ENCODE results near the gene CPSF6.
"Not testable (repeated sequence)": the region's sequence is repeated elsewhere in the genome, so short reads cannot be mapped to it uniquely, and the experiment has no call there.

CPSF6 gene, protein sequence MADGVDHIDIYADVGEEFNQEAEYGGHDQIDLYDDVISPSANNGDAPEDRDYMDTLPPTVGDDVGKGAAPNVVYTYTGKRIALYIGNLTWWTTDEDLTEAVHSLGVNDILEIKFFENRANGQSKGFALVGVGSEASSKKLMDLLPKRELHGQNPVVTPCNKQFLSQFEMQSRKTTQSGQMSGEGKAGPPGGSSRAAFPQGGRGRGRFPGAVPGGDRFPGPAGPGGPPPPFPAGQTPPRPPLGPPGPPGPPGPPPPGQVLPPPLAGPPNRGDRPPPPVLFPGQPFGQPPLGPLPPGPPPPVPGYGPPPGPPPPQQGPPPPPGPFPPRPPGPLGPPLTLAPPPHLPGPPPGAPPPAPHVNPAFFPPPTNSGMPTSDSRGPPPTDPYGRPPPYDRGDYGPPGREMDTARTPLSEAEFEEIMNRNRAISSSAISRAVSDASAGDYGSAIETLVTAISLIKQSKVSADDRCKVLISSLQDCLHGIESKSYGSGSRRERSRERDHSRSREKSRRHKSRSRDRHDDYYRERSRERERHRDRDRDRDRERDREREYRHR

DNA sequence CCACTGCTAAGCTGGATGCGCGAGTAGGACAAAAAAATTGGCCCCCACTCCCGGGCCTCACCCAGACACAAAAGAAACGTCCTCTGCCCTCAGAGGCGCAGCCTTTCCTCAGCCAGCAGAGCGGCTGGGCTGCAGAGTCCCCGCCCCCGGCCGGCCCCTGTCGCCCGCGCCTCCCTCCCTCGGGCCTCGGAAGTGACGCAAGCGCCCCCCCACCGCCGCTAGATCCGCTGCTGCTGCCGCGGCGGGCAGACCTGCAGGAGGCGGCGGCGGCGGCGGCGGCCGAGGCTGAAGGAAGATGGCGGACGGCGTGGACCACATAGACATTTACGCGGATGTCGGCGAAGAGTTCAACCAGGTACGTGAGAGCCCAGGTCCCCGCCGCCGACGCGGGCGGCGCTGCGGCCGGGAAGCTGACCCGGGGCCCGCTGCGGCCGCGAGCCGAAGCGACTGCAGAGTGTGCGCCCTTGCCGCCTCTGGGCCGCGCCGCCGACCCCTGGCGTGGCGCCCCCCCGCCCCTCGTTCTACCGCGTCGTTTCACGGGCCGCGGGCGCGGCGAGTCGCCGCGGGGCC, at the start of gene CPSF6:
TSS of gene CPSF6 (plus strand) at position 218 of the 570 bp plus-strand sequence. CDS start at position 296, 78 bp downstream.
- H3K4me1 Mint-ChIP-seq (ENCODE audit: low read depth) = peaks cover 47% of the 10 kb centered on the region
- H3K4me3 Mint-ChIP-seq = peak within 1 kb of the TSS; percentile 100
- no peaks in the 10 kb centered on the region for H3K9me3 Mint-ChIP-seq
- H3K36me3 Mint-ChIP-seq (ENCODE audit: low read depth) = peaks cover 32% of the 10 kb centered on the region
- peak within 1 kb of the TSS; percentile 100 for H3K27ac Mint-ChIP-seq
- H3K27me3 Mint-ChIP-seq = no peaks in the 10 kb centered on the region

DNA sequence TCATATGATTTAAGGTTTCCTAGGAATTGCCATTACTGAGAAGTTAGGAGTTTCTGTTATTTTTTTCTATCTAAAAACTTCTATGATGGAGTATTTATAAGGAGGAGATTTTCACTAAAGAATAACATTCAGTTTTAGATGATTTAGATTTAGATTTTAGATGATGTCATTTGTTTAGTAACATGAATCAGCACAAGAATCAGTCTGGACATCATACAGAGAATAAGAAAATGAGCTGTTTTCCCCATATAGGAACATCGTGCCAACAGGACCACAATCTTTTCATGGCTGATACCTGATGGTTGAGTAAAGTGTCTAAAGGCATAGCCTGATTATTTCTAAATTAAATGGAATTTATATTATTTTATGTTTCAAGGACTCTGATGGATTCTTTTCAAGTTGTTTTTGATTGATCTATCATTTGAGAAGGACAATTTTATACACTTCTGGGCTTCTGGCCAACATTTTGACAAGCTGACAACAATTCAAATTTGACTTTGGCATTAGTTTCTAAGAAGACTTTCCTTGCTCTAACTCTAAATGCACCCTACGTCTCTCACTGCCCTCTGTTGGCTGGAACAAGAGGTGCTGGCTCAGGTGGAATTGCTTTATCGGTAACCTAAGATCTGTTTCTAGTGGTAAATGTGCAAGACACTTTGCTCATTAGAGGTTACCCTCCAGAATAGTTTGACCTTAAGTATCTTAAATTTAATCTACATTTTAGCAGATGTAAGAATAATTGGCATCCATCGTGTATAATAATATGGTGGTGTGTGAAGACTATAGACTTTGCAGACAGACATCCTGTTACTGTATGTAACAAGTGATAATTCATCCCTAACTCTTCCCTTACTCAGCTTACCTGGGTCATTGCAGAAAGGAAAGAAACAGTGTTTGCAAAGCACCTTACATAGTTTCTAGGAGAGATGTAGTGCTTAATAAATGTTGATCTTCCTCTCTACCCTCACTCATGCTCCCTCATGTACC, 42.8 kb upstream of the CPSF6 start:
- peaks cover 46% of the 10 kb centered on the region for H3K9me3 Mint-ChIP-seq
- H3K4me1 Mint-ChIP-seq (ENCODE audit: low read depth) = no peaks in the 10 kb centered on the region
- H3K4me3 Mint-ChIP-seq = no peak overlapping the region
- no peak overlapping the region for H3K27ac Mint-ChIP-seq
- peaks cover 8% of the 10 kb centered on the region for H3K27me3 Mint-ChIP-seq
- H3K36me3 Mint-ChIP-seq (ENCODE audit: low read depth) = peaks cover 23% of the 10 kb centered on the region

DNA sequence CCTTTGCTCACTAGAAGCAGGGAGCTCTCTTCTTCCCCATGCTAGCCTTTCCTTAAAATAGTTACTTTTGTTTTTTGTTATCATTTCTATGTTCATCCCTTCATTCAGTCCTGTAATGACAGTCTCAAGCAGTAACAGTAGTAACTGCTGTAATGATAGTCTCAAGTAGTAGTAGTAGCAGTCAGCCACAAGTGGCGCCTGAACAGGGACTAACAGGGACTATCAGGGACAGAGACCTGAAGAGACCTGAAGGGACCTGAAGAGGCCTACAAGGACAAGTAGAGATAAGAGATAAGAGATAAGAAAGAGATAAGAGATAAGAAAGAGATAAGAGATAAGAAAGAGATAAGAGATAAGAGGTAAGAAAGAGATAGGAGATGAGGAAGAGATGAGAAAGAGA, 39.4 kb upstream of the CPSF6 start:
- H3K4me3 Mint-ChIP-seq; H3K27ac Mint-ChIP-seq; H3K27me3 Mint-ChIP-seq; H3K4me1 Mint-ChIP-seq (ENCODE audit: low read depth): not testable (repeated sequence)
- peaks cover 23% of the 10 kb centered on the region for H3K36me3 Mint-ChIP-seq (ENCODE audit: low read depth)
- peaks cover 49% of the 10 kb centered on the region for H3K9me3 Mint-ChIP-seq

DNA sequence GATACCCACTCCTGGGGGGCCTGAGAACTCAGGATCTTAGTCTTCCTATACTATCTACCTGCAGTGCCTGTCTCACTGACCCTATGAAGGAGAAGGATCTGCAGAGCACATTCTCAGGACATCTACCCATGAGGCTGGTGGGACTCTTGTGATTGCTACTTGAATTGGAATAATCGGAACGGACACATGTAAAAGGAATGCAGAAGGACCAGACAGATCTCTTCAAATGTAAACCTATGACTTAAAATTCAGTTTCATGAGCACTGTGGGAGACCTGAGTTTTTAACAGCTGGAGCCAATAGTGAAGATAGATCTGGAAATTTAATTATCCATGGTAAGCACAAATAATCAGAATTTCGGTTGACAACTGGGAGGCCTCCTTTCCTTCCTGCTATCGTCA, 35.2 kb upstream of the CPSF6 start:
- H3K27ac Mint-ChIP-seq = no peak overlapping the region
- peaks cover 20% of the 10 kb centered on the region for H3K36me3 Mint-ChIP-seq (ENCODE audit: low read depth)
- H3K4me1 Mint-ChIP-seq (ENCODE audit: low read depth) = no peaks in the 10 kb centered on the region
- H3K27me3 Mint-ChIP-seq = peaks cover 8% of the 10 kb centered on the region
- peaks cover 51% of the 10 kb centered on the region for H3K9me3 Mint-ChIP-seq
- H3K4me3 Mint-ChIP-seq = no peak overlapping the region

DNA sequence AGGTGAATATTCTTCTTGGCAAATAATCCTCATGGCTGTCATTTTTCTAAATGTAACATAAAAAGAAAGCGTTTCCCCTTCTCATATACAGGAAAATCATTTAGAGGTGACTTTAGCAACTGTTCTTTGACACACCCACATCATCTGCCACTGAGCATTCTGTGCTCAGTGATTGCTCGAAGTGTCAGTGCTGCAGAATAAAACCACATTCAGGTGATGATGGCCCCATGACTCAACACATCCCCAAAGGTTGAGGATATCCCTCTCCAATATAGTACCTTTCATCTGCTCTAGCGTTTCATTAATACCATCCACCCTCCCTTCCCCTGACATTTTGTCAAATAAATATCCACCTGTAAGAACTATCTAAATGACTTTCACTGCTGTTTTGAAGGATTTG, 28.7 kb upstream of the CPSF6 start:
- H3K27me3 Mint-ChIP-seq = no peaks in the 10 kb centered on the region
- H3K27ac Mint-ChIP-seq = no peak overlapping the region
- H3K4me3 Mint-ChIP-seq = no peak overlapping the region
- H3K4me1 Mint-ChIP-seq (ENCODE audit: low read depth) = no peaks in the 10 kb centered on the region
- H3K36me3 Mint-ChIP-seq (ENCODE audit: low read depth) = peaks cover 7% of the 10 kb centered on the region
- H3K9me3 Mint-ChIP-seq = peaks cover 22% of the 10 kb centered on the region

DNA sequence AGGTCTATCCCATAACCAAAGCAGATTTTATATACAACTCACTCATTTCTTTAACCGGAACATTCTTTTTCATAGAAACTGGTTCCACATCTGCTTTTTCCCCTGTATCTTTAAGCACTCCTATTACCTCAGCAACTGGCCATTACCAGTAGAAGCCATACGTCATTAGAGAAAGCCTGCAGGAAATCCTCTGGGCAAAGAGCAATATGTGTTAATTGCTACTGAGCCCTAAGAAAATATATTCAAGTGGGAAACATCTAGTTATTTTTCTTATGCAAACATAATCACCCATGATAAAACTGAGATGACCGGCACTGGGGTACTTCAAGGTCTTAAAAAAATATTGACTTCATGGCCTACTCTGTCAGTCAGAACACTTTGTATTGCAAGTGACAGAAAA, 28.2 kb upstream of the CPSF6 start:
- H3K4me1 Mint-ChIP-seq (ENCODE audit: low read depth) = no peaks in the 10 kb centered on the region
- no peak overlapping the region for H3K4me3 Mint-ChIP-seq
- H3K9me3 Mint-ChIP-seq = peaks cover 19% of the 10 kb centered on the region
- peaks cover 7% of the 10 kb centered on the region for H3K36me3 Mint-ChIP-seq (ENCODE audit: low read depth)
- no peak overlapping the region for H3K27ac Mint-ChIP-seq
- H3K27me3 Mint-ChIP-seq = no peaks in the 10 kb centered on the region

DNA sequence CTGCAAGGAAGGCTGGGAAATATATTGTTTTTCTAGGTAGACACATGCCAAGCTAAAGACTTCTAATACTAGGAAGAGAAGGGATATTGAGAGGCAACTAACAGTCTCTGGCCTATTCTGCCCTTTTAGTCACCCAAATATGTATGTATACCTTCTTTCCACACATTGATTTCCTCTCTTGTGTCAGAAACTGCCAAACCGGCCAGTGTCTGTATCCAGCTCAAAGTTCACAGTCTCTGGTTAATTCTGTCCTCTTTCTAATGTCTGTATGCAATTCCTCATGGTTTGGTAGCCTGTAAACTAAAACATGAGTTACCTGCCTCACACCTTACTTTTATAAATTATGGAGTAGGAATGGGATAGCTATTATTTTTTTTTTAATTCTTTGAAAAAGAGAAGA, 25.2 kb upstream of the CPSF6 start:
- no peaks in the 10 kb centered on the region for H3K36me3 Mint-ChIP-seq (ENCODE audit: low read depth)
- no peak overlapping the region for H3K4me3 Mint-ChIP-seq
- H3K9me3 Mint-ChIP-seq = no peaks in the 10 kb centered on the region
- H3K4me1 Mint-ChIP-seq (ENCODE audit: low read depth) = no peaks in the 10 kb centered on the region
- H3K27me3 Mint-ChIP-seq = no peaks in the 10 kb centered on the region
- no peak overlapping the region for H3K27ac Mint-ChIP-seq

DNA sequence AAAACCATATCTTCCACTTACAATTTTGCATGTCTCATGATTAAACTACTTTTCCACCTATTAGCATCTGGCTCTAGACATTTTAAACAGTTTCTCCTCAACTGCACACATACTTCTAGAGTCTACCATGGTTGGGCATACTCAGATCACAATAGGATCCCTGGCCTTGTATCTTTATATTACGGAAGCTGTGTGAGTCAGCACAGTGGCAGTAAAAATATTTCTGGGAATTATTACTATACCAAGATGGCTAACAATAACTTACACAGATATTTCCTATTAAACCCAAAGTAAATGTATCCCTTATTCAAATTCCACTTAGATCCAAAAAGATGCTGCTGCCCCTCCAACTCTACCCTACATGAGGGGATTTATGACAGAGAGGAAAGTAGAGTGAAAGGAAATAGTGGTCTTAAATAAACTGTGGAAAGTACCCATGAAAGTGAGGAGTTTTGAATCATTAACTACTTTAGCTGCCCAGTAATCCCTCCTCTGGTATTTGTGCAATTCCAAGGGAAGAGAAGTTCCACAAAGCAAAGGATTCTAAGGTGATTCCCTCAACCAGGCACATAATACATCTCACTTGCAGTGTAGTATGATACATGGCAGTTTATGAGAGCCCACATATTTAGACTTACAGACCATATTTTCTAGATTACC, 14.0 kb upstream of the CPSF6 start:
- Mint-ChIP-seq H3K4me3 (no peak overlapping the region), H3K9me3 (no peaks in the 10 kb centered on the region), H3K36me3 (ENCODE audit: low read depth) (no peaks in the 10 kb centered on the region), H3K27me3 (no peaks in the 10 kb centered on the region), H3K27ac (no peak overlapping the region), H3K4me1 (ENCODE audit: low read depth) (no peaks in the 10 kb centered on the region)

DNA sequence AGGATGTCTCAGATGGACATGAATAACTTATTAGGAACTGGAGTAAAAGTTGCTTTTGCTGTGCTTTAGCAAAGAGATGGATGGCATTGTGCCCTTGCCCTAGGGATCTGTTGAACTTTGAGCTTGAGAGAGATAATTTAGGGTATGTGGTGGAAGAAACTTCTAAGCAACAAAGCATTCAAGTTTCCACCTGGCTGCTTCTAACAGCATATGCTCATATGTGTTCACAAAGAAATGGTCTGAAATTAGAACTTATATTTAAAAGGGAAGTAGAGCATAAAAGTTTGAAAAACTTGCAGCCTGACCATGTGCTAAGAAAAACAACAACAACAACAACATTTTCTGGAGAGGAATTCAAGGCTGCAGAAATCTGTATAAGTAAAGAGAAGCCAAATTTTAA, 7.9 kb upstream of the CPSF6 start:
- Mint-ChIP-seq H3K27me3 (no peaks in the 10 kb centered on the region), H3K4me3 (no peak overlapping the region), H3K36me3 (ENCODE audit: low read depth) (peaks cover 10% of the 10 kb centered on the region)

DNA sequence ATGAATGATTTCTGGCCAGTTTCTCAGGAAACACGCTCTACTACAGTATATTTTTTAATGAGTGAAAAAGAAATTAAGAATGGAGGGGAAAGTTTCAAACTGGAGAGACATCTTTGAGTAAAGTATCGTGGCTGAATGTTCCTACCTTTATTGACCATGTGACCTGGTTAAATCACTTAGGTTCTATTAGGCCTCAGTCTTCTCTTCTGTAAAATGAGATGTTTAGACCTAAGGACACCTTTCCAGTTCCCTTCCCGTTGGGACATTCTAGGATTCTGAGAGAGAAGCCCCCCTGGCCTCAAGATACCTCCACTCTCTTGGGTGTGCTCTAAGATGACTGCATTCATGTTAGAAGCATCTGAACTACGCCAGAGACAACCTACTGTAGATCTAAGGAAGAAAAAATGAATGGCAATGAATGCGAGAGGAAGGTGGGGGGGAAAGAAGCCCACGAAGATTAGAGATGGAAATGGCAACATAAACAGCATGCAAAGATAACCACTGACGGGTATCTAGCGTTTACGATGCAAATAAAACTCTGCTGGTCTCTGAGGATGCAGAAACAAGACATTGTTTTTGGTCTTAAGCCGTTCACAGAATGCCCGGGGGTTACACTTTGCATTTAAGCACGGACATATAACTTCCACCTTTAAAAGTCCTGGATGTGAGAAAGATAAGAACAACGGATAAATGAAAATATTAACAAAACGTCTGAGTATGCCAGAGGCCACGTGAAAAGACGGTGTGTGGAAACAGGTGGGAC, 599 bp upstream of the CPSF6 start:
- H3K27ac Mint-ChIP-seq = peak overlapping the region; percentile 89
- peaks cover 47% of the 10 kb centered on the region for H3K4me1 Mint-ChIP-seq (ENCODE audit: low read depth)
- no peaks in the 10 kb centered on the region for H3K27me3 Mint-ChIP-seq
- no peaks in the 10 kb centered on the region for H3K9me3 Mint-ChIP-seq
- peaks cover 32% of the 10 kb centered on the region for H3K36me3 Mint-ChIP-seq (ENCODE audit: low read depth)
- peak overlapping the region; percentile 83 for H3K4me3 Mint-ChIP-seq

More for the DNA sequence above, 7.9 kb upstream of the CPSF6 start:
- H3K9me3 Mint-ChIP-seq = peaks cover 19% of the 10 kb centered on the region
- H3K27ac Mint-ChIP-seq = no peak overlapping the region
- no peaks in the 10 kb centered on the region for H3K4me1 Mint-ChIP-seq (ENCODE audit: low read depth)

DNA sequence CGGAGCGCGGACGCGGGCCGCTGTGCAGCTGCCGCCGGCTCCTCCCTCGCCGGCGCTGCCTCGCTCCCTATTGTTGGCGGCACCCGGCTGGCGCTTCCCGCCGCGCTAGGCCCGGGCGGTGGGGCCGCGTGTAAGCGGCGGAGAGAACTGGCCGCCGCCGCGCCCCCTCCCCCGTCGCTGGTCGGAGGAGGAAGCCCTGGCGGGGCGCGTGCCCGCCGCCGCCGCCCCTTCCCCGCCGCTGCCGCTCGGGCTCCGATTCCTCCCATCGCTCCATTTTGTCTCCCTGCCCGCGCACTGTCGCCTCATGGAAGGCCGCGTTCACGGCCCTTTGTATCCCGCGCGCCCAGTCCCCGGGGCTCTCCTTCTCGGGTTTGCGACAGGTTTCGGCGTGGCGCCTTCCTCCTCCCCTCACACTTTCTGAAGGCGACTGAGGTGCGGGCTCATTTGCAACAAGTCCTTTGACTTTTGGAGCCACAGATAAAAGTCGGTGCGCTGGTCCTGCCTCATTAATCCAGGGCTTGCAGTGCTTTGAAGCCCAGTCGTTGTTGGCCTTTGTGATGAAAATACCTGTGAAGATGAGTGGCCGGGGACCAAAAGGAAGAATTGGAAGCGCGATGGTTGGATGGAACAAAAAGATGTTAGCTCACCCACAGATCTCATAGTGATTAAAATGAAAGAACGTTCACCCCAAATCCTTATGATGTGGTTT, 707 bp downstream of the CPSF6 start:
- Mint-ChIP-seq H3K27me3 (no peaks in the 10 kb centered on the region), H3K9me3 (no peaks in the 10 kb centered on the region), H3K4me1 (ENCODE audit: low read depth) (peaks cover 52% of the 10 kb centered on the region), H3K27ac (peak overlapping the region; percentile 100), H3K4me3 (peak overlapping the region; percentile 100), H3K36me3 (ENCODE audit: low read depth) (peaks cover 36% of the 10 kb centered on the region)

DNA sequence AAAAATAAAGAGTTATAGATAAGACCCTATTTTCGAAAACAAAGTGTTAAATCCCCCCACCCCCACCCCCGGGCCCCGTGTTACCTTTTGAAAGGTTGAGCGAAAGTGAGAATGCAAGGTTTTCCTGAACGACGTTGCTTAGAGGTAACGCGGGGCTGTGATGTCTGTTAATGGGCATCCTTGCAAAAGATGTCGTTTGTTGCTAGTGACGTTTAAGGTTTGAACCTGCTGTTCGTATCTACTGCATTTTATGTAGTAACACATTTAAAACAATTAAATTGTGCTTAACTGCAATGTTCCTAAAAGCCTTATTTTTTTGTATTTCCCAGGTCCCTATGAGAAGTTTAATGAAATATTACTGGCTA, 1.2 kb downstream of the CPSF6 start:
- Mint-ChIP-seq H3K4me1 (ENCODE audit: low read depth) (peaks cover 57% of the 10 kb centered on the region), H3K27ac (peak overlapping the region; percentile 100), H3K27me3 (no peaks in the 10 kb centered on the region), H3K36me3 (ENCODE audit: low read depth) (peaks cover 36% of the 10 kb centered on the region), H3K9me3 (no peaks in the 10 kb centered on the region), H3K4me3 (peak overlapping the region; percentile 100)

DNA sequence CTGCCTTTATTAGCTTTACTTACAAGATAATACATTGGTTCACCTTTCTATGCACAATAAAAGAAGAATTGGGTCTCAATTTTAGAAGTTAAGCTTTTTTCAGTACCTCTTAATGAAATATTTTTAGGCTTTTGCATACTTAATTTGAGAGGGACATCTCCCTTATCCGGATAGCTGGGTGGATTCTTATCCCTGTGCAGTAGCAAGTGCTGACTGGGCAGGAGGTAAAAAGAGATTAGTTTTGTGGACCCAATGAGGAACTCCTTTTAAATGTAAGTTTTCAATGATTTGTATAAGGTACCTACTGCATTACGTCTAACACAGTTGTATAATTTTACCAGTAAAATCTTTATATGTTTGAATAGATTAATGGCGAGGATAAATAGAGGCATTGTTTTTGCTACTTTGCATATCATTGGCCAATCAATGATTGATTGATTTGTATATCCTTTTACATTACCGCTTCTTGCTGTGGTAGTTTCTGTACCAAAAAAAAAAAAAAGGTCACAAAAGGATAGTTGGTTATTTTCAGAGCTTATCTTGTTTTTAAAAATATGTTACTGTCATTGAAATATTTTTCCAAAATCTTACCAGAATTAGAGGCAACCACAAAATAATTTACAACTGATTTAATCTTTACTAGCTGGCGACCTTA, 2.2 kb downstream of the CPSF6 start:
- no peaks in the 10 kb centered on the region for H3K9me3 Mint-ChIP-seq
- H3K27ac Mint-ChIP-seq = peak overlapping the region; percentile 21
- peaks cover 67% of the 10 kb centered on the region for H3K4me1 Mint-ChIP-seq (ENCODE audit: low read depth)
- H3K36me3 Mint-ChIP-seq (ENCODE audit: low read depth) = peaks cover 37% of the 10 kb centered on the region
- H3K27me3 Mint-ChIP-seq = no peaks in the 10 kb centered on the region
- H3K4me3 Mint-ChIP-seq = peak overlapping the region; percentile 100
